ENCODE data around the gene TRIOBP.

Gene TRIOBP

DNA sequence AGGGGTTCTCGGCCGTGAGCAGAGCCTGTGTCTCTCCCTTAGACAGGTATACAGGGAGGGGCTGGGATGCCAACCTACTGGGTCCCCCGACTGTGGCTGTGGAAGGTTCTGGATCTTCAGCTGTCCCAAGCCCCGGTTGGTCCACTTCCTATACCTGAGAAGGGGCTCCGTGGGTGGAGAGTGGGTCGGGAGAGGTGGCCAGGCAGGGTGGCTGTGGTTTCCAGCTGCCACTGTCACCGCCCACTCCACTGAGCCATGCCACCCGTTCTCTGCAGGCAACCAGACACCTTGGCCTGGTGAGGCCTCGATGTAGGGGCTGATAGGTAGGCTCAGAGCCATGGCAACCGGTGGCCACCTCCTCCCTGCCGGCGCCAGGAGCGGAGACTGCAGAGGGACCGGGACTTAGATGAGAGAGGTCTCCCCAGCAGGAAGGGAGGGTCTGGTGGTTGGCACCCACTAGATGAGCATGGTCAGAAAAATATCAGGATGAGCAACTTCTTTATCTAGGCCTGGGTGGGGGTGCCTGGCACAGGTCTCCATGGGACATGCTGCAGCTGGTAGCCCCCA lies 53.8 kb downstream of the TRIOBP start:
- no peak for DNase-seq

GRCh38 chr22:37751449-37752188 lies 54.8 kb downstream of the TRIOBP start:
- no peak for DNase-seq

- no peak for DNase-seq
These were observed 55.6 kb downstream of the TRIOBP start for GRCh38 chr22:37752189-37753087.

GRCh38 chr22:37753746-37754145 lies 56.9 kb downstream of the TRIOBP start:
- no peak for DNase-seq

GRCh38 chr22:37757663-37758062 lies 60.8 kb downstream of the TRIOBP start:
- no peak for DNase-seq

GRCh38 chr22:37758694-37759093 lies 61.8 kb downstream of the TRIOBP start:
- no peak for DNase-seq

DNA sequence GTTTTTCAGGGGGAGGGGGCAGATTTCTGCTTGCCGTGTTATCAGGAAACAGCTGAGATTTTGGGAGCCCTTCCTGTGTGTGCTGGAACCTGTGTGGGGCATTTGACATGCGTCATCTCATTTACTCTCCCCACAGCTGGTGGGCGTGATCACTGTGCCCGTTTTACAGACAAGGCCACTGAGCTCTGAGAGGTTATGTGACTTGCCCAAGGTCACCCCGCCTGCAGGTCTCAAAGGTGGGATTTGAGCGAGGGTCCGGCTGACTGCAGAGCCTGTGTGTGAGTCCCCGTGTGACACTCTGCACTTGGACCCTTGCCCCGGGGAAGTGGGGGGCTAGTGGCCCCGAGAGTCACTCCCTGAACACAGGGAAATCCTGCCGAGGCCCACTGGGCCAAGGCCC lies 62.4 kb downstream of the TRIOBP start:
- DNase-seq: no peak

GRCh38 chr22:37760152-37760551 lies 63.3 kb downstream of the TRIOBP start:
- DNase-seq: no peak

DNA sequence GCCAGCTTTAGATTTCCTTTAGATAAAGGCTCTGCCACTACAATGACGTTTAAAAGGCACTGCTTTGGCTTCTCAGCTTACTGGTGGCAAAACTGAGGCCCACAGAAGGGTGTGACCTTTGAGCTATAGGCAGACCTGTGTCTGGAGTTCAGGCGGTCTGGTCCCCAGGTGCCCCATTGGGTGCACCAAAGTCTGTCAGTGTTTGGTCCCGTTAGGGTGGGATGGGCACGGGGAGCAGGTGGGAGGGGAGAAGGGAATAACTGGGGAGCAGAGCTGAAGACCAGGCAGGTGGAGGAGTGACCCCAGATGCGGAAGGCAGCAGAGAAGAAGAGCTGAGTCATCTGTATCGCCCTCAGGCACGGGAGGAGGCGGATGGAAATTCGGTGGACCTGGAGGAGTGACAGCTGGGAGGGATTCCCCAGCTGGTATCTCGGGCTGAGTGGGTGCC lies 65.6 kb downstream of the TRIOBP start:
- no peak for DNase-seq

DNA sequence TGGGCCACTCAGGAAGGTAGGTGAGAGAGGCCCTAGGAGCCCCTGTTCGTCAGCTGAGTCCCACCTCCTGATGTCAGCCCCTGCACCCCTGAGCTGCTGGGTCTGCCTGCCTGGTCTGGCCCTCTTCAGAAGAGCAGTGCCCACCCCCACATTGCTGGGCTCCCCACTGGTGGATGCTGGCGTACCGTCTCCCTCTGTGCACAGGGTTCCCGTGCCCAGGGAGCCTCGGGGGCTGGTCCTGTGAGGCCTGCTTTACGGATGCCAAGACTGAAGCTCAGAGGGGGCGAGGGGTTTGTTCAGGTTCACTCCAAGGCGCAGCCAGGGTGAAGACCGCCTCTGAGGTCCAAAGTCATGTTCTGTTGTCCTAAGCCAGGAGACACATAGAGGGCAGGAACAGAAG lies 66.2 kb downstream of the TRIOBP start:
- DNase-seq: no peak

- DNase-seq: no peak
These were observed 66.8 kb downstream of the TRIOBP start for GRCh38 chr22:37763652-37764051.

GRCh38 chr22:37764622-37765021 lies 67.8 kb downstream of the TRIOBP start:
- DNase-seq: no peak

DNA sequence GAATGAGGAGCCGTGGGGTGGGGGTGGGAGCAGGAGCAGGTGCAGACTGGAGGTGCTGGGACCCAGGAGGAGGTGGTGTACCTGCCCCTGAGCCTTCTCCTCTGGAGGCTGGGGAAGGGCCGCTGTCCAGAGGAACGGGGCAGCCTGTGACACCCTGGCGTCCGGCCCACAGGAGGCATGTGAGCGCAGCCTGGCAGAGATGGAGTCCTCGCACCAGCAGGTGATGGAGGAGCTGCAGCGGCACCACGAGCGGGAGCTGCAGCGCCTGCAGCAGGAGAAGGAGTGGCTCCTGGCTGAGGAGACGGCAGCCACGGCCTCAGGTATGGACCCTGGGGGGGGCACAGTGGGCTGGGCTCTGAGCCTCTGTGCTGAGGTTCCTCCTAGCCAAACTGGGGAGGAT lies 68.7 kb downstream of the TRIOBP start:
- DNase-seq: no peak

DNA sequence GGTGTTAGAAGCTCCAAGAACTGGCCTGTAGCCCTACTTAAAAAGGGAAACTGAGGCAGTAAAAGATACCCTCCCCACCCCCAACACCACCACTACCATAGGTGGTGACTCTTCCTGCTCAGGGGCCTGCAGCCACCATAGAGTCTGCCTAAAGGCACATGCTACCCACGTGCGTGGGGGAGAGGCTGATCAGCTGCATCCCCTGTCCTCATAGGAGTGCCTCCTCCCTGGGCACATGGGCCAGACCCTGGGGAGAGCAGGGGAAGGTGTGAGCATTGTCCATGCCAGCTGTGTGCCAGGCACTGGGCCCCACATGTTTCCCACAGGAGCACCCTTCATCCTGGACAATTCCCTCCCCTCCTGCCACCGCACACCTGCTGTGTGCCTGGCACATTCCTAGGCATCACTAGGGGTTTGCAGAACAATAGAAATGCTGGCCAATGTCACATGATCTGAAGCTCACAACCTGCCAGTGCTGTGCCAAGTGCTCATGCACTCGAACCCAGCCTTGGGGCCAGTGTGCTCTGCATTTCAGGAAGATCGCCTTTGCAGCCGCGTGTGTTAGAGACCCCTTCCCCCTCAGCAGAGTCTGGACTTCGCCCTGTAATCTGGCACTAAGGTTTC lies 69.2 kb downstream of the TRIOBP start:
- DNase-seq: no peak

- no peak for DNase-seq
These were observed 71.4 kb downstream of the TRIOBP start for GRCh38 chr22:37768273-37768672.

GRCh38 chr22:37769056-37769455 lies 72.2 kb downstream of the TRIOBP start:
- DNase-seq: no peak

DNA sequence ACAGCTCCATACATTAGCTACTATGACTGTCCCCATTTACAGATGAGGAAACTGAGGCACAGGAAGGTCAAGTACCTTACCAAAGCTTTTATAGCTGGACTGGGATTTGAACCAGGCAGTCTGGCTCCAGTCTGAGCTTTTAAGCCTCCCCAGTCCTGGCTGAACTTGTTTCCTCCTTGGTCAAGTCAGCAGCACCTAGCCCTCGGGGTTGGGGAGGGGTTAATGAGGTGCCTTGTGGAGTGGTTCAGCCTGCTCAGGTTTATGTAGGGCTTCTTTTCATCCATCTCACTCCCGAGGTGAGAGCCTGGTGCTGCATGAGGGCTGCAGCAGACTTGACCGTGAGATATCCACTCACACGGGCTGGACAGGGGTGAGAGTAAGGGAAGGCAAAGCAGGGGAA lies 74.2 kb downstream of the TRIOBP start:
- DNase-seq: no peak

GRCh38 chr22:37771702-37772427 lies 75.0 kb downstream of the TRIOBP start:
- DNase-seq: no peak

DNA sequence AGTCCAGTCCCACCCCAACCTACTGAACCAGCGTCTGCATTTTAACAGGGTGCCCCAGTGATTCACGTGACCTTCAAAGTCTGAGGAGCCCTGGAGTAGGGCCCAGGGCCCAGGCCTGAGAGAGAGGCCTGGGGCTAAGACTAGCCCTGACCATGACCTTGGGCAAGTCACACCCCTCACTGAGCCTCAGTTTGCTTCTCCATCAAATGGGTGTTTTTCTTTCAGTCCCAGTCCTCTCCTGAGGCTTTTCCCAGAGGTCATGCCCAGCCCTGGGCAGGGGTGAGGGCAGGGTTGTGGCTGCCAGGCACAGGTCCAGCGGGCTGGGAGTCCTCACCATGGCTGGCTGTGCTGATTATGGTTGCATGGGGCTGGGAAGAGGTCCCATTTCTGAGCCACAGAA lies 77.9 kb downstream of the TRIOBP start:
- DNase-seq: no peak

- no peak for DNase-seq
These were observed 79.2 kb downstream of the TRIOBP start for GRCh38 chr22:37775785-37776638.

GRCh38 chr22:37776639-37777005 lies 79.8 kb downstream of the TRIOBP start:
- DNase-seq: no peak

All from NCI-H526 (cell line).